Body of pancreas (tissue), 4 donors: ENCODE results near the gene SEC62.

Experiments used
- CTCF ChIP-seq, 7 experiments: fragments of 450-650 bp in 4 of 7; fragments of 200-600 bp in 3 of 7; sonication (generic) in 3 of 7; IDR thresholded peaks; one replicate each; pipeline ENCODE4 v1.5.1; 2016 to 2019; ENCODE audit warnings: antibody characterized with exemption in 7 of 7
- POLR2A ChIP-seq, 3 donors: fragments of 450-650 bp; IDR thresholded peaks; one replicate each; pipeline ENCODE4 v1.6.1; 2016; ENCODE audit warnings: antibody characterized with exemption in 3 of 3, mild to moderate bottlenecking in 2 of 3

DNA sequence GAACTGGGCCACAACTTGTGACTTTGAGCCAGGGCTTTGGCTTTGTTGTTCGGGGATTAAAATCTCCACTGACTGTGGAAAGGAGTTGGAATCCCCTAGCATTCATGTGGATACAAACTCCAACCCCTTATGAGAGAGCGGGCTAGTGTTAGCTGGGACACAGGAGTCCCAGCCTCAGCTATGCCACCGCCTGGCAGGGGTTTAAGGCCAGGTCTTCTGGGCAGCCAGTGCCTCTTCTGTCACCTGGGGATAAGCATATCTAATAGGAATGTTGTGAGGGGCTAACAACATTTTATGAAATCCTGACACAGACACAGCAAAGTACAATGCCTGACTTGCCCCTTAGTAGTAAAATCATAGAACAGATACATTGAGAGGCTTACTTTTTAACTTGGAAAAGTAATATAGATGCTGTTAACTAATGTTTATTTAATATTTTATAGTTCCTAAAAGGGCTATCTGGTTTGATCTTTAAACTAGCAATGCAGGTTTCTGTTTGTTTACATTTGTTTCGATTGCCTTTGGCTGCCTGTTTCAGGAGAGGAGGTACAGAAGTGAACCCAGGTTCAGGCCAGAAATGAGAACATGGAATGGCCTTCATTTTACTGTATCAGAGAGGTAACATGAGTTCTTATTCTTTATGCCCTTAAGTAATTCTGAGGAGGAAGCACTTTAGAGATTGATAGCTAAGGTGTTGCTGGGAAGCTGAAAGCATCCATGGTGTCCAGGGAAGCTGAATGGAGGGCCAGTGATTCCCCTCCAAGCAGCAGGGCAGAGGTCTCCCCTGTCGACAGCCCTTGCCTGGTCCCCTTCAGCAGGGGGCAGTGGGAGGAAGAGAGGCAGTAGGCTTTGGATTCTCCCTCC, 79.9 kb downstream of the SEC62 start:
- TF ChIP-seq CTCF (IDR thresholded peaks at IDR 0.05) = no peak
- TF ChIP-seq POLR2A (IDR thresholded peaks at IDR 0.05) = no peak
